ENCODE results near the gene HMGB1.

DNA sequence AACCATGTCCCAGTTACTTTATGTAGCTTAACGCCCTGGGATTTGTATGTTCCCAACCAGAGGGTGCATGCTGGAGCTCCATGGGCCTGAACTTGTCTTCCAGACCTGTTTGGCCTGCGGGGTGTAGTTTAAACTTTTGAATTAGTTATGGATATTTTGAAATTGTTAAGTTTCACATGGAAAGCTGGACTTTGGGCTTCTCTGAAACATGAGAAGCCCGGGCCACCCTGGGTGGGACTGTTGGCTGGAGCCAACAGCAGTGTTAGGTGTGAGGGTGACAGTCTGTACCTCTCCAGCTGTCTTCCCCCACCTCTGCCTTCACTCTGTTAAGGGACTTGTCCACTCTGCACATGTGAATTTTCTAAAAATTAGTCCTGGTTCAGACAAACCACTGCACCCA, 41.8 kb downstream of the HMGB1 start:
- TF ChIP-seq CTCF (IDR thresholded peaks at IDR 0.05; ENCODE audit: extremely low read depth in 1 of 2, insufficient read depth in 1 of 2, low read depth in 1 of 2, low read length in 2 of 2) (no peak), MAX (IDR thresholded peaks at IDR 0.05; ENCODE audit: insufficient read depth, insufficient read length) (no peak), FOS (IDR thresholded peaks at IDR 0.05; ENCODE audit: borderline replicate concordance, insufficient read depth, low read length) (no peak), POLR2A (IDR thresholded peaks at IDR 0.05; ENCODE audit: low read depth, low read length) (no peak), MYC (IDR thresholded peaks at IDR 0.05; ENCODE audit: low read depth, low read length) (no peak)

Data from endothelial cell of umbilical vein (primary cell).